OCI-LY3 (cell line): ENCODE data around the gene CNOT3.

Experiments used
- CTCF ChIP-seq: fragments of 200-600, 300-600 bp; sonication (generic); IDR thresholded peaks from 2 replicates; pipeline ENCODE4 v1.5.1; 2014; ENCODE audit warnings: antibody characterized with exemption, low read length, low read depth
- EZH2phosphoT487 ChIP-seq: fragments of 200-600 bp; shearing (Covaris generic); IDR thresholded peaks from 2 replicates; pipeline ENCODE4 v1.6.1; 2018; ENCODE audit warnings: antibody characterized with exemption, mixed run types, low read depth

DNA sequence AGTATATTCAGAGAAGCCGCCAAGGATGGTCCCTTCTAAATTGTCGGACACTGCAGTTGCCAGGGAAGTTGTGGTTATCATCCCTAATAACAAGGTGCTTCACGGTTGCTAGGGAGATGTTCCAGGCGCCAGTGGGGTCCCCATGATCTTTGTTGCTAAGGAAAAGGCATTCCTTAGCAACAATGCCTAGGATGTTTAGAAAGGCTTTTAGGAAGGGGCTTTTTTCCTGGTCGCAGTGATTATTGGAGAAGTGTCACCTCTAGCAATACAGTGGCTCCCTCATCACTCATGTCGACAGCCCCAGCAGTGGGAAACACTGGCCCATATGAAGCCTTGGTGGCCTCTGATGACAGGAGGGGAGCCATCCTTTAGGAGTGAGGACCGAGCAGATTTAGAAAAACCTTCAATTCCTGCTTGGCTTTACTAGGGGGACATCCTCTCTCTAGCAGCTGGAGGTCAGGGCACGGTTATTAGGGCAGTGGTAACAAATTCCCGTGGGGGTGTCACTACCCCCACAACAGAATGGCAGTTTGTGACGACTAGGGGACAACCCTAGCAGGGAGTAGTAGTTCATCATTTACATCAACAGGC lies 41.8 kb downstream of the CNOT3 start:
- TF ChIP-seq CTCF = no peak
- TF ChIP-seq EZH2phosphoT487 = no peak
